Measurements from ENCODE around the gene COL19A1. TPM values are rescaled to one million over a fixed set of nuclear protein-coding genes. Genes with fewer than 3 reads are reported as not detected.

The COL19A1 gene
- total RNA-seq, 4 donors from 2014 or later: 0.09 TPM; not detected in 3

- TF ChIP-seq CTCF (IDR thresholded peaks at IDR 0.05): no peak
- ATAC-seq (ENCODE audit: low FRiP score) (no peak), DNase-seq (ENCODE audit: low spot score) (no peak)
These were observed 9.4 kb downstream of the COL19A1 start for GRCh38 chr6:69875715-69876114.

GRCh38 chr6:69878795-69879194 lies 12.4 kb downstream of the COL19A1 start:
- ATAC-seq (ENCODE audit: low FRiP score) (no peak), DNase-seq (ENCODE audit: low spot score) (no peak)
- TF ChIP-seq CTCF (IDR thresholded peaks at IDR 0.05): no peak

- no peak for ATAC-seq (ENCODE audit: low FRiP score)
- TF ChIP-seq CTCF (IDR thresholded peaks at IDR 0.05): no peak
These were observed 14.2 kb downstream of the COL19A1 start for GRCh38 chr6:69880601-69881000.

GRCh38 chr6:69881322-69882151 lies 15.2 kb downstream of the COL19A1 start:
- DNase-seq (ENCODE audit: low spot score) (no peak), ATAC-seq (ENCODE audit: low FRiP score) (no peak)
- TF ChIP-seq CTCF (IDR thresholded peaks at IDR 0.05): no peak

More at GRCh38 chr6:69880601-69881000, 14.2 kb downstream of the COL19A1 start:
- no peak for DNase-seq (ENCODE audit: low spot score)

GRCh38 chr6:69883551-69883950 lies 17.2 kb downstream of the COL19A1 start:
- no peak for ATAC-seq (ENCODE audit: low FRiP score)
- TF ChIP-seq CTCF (IDR thresholded peaks at IDR 0.05): no peak
- DNase-seq (ENCODE audit: low spot score): no peak

- no peak for DNase-seq (ENCODE audit: low spot score)
- no peak for ATAC-seq (ENCODE audit: low FRiP score)
- TF ChIP-seq CTCF (IDR thresholded peaks at IDR 0.05): no peak
These were observed 17.9 kb downstream of the COL19A1 start for GRCh38 chr6:69884231-69884630.

GRCh38 chr6:69887026-69887425 lies 20.7 kb downstream of the COL19A1 start:
- TF ChIP-seq CTCF (IDR thresholded peaks at IDR 0.05): no peak
- DNase-seq (ENCODE audit: low spot score): no peak
- ATAC-seq (ENCODE audit: low FRiP score): no peak
